G401 (cell line): ENCODE results near the gene NAP1L1. TPM values are rescaled to one million over a fixed set of nuclear protein-coding genes. Genes with fewer than 3 reads are reported as not detected.

Experiments used
- DNase-seq: peaks from one replicate; pipeline ENCODE4 v3.0.0-alpha.2; 2015; ENCODE audit warnings: low spot score
- in situ Hi-C: cut with HindIII; loops from 2 replicates; pipeline ENCODE4 v1.10.0; 2016; ENCODE audit warnings: low sequenced_read_pairs, mixed read lengths
- total RNA-seq: library from RNA; depleted of rRNA; stranded (reverse); fragments of >200 nt; shearing (Covaris generic); gene quantifications from 2 replicates; pipeline ENCODE4 v1.2.3, GENCODE V29; 2014

Gene NAP1L1
- total RNA-seq, 1 experiment from 2014 or later, result 894 TPM

- peak; percentile 59 for DNase-seq
- in situ Hi-C loops, result no loop called here
Observed at GRCh38 chr12:76085520-76085868, 1.0 kb upstream of the NAP1L1 start.

GRCh38 chr12:76084863-76085519 is 506 bp upstream of the NAP1L1 start:
- no peak for DNase-seq
- in situ Hi-C loops, result no loop called here

GRCh38 chr12:76083246-76083903 is 1.1 kb downstream of the NAP1L1 start:
- in situ Hi-C loops, result no loop called here
- no peak for DNase-seq

- in situ Hi-C loops, result no loop called here
- DNase-seq, result no peak
Observed at GRCh38 chr12:76081909-76082308, 2.6 kb downstream of the NAP1L1 start.

GRCh38 chr12:76080729-76081415 is 3.6 kb downstream of the NAP1L1 start:
- DNase-seq, result no peak
- in situ Hi-C loops, result no loop called here

GRCh38 chr12:76080017-76080728 is 4.3 kb downstream of the NAP1L1 start:
- in situ Hi-C loops, result no loop called here
- DNase-seq, result no peak

- in situ Hi-C loops, result no loop called here
- no peak for DNase-seq
Observed at GRCh38 chr12:76078748-76079147, 5.7 kb downstream of the NAP1L1 start.

- no peak for DNase-seq
- in situ Hi-C loops, result no loop called here
Observed at GRCh38 chr12:76075448-76075847, 9.0 kb downstream of the NAP1L1 start.

- in situ Hi-C loops, result no loop called here
- DNase-seq, result no peak
Observed at GRCh38 chr12:76074701-76075336, 9.7 kb downstream of the NAP1L1 start.

GRCh38 chr12:76073561-76073960 is 10.9 kb downstream of the NAP1L1 start:
- in situ Hi-C loops, result no loop called here
- no peak for DNase-seq

GRCh38 chr12:76072568-76072967 is 11.9 kb downstream of the NAP1L1 start:
- in situ Hi-C loops, result no loop called here
- no peak for DNase-seq

- in situ Hi-C loops, result no loop called here
- no peak for DNase-seq
Observed at GRCh38 chr12:76069339-76069738, 15.1 kb downstream of the NAP1L1 start.

- in situ Hi-C loops, result no loop called here
Observed at GRCh38 chr12:76065917-76066316, 18.6 kb downstream of the NAP1L1 start.

GRCh38 chr12:76064904-76065303 is 19.6 kb downstream of the NAP1L1 start:
- in situ Hi-C loops, result no loop called here
- no peak for DNase-seq

More at GRCh38 chr12:76065917-76066316, 18.6 kb downstream of the NAP1L1 start:
- no peak for DNase-seq

- in situ Hi-C loops, result no loop called here
- DNase-seq, result no peak
Observed at GRCh38 chr12:76060111-76060510, 24.4 kb downstream of the NAP1L1 start.

GRCh38 chr12:76057326-76057725 is 27.2 kb downstream of the NAP1L1 start:
- in situ Hi-C loops, result no loop called here

GRCh38 chr12:76055393-76055792 is 29.1 kb downstream of the NAP1L1 start:
- no peak for DNase-seq
- in situ Hi-C loops, result no loop called here

More at GRCh38 chr12:76057326-76057725, 27.2 kb downstream of the NAP1L1 start:
- peak; percentile 43 for DNase-seq

GRCh38 chr12:76049575-76050251 is 34.8 kb downstream of the NAP1L1 start:
- in situ Hi-C loops, result no loop called here
- DNase-seq, result no peak

- no peak for DNase-seq
Observed at GRCh38 chr12:76047742-76048141, 36.7 kb downstream of the NAP1L1 start.

More at GRCh38 chr12:76047742-76048141, 36.7 kb downstream of the NAP1L1 start:
- in situ Hi-C loops, result no loop called here
